Measurements from ENCODE around the gene TTLL1.

The TTLL1 gene

GRCh38 chr22:43126501-43127165, 37.4 kb upstream of the TTLL1 start:
- TF ChIP-seq CTCF (IDR thresholded peaks at IDR 0.05; ENCODE audit: borderline replicate concordance, control extremely low read depth, extremely low read depth, insufficient read depth, missing control alignments): no peak
- in situ Hi-C loops (cut with MboI; ENCODE audit: low sequenced_read_pairs, unreplicated experiment): no loop called here
- DNase-seq (ENCODE audit: low spot score): no peak

GRCh38 chr22:43118953-43119458, 29.8 kb upstream of the TTLL1 start:
- TF ChIP-seq CTCF (IDR thresholded peaks at IDR 0.05; ENCODE audit: borderline replicate concordance, control extremely low read depth, extremely low read depth, insufficient read depth, missing control alignments): no peak
- in situ Hi-C loops (cut with MboI; ENCODE audit: low sequenced_read_pairs, unreplicated experiment): no loop called here
- DNase-seq (ENCODE audit: low spot score): peak; percentile 80

GRCh38 chr22:43118024-43118849, 29.0 kb upstream of the TTLL1 start:
- no peak for TF ChIP-seq CTCF (IDR thresholded peaks at IDR 0.05; ENCODE audit: borderline replicate concordance, control extremely low read depth, extremely low read depth, insufficient read depth, missing control alignments)
- in situ Hi-C loops (cut with MboI; ENCODE audit: low sequenced_read_pairs, unreplicated experiment): no loop called here
- peak; percentile 51 for DNase-seq (ENCODE audit: low spot score)

- no peak for DNase-seq (ENCODE audit: low spot score)
- TF ChIP-seq CTCF (IDR thresholded peaks at IDR 0.05; ENCODE audit: borderline replicate concordance, control extremely low read depth, extremely low read depth, insufficient read depth, missing control alignments): no peak
- in situ Hi-C loops (cut with MboI; ENCODE audit: low sequenced_read_pairs, unreplicated experiment): no loop called here
Observed at GRCh38 chr22:43116932-43117331, 27.7 kb upstream of the TTLL1 start.

GRCh38 chr22:43114958-43115357, 25.8 kb upstream of the TTLL1 start:
- in situ Hi-C loops (cut with MboI; ENCODE audit: low sequenced_read_pairs, unreplicated experiment): no loop called here
- TF ChIP-seq CTCF (IDR thresholded peaks at IDR 0.05; ENCODE audit: borderline replicate concordance, control extremely low read depth, extremely low read depth, insufficient read depth, missing control alignments): no peak
- DNase-seq (ENCODE audit: low spot score): no peak

GRCh38 chr22:43113526-43114251, 24.5 kb upstream of the TTLL1 start:
- DNase-seq (ENCODE audit: low spot score): no peak
- TF ChIP-seq CTCF (IDR thresholded peaks at IDR 0.05; ENCODE audit: borderline replicate concordance, control extremely low read depth, extremely low read depth, insufficient read depth, missing control alignments): no peak
- in situ Hi-C loops (cut with MboI; ENCODE audit: low sequenced_read_pairs, unreplicated experiment): no loop called here

All from GM13976 (cell line).